ENCODE results near the gene TMPRSS12.

The TMPRSS12 gene

DNA sequence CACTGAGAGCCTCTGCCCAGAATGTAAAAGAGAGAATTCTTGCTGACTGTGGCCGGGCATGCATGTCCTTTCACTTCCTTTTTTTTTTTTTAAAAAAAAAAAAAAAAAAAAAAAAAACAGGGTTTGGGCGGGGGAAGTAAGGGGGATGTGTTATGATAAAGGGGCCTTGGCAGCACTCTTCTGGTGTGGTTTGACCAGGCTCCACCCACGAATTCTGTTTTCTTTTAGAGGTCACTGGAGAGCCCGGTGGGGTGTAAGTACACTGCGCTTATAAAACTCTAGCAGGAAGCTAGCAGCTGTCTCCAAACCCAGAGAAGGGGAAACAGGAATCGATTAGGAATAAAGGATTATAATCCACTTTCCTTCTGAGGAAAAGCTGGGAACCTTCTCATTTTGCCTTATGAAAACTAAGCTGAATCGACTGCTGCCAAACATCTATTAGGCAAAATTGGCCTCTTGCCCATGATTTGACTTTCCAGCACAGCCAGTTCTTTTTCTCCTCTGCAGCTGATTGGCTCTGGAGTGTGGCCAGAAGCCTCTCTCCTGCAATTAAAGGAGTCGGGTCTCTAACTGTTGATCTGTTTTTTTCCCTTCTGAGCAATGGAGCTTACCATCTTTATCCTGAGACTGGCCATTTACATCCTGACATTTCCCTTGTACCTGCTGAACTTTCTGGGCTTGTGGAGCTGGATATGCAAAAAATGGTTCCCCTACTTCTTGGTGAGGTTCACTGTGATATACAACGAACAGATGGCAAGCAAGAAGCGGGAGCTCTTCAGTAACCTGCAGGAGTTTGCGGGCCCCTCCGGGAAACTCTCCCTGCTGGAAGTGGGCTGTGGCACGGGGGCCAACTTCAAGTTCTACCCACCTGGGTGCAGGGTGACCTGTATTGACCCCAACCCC is 82.0 kb downstream of the TMPRSS12 start:
- TF ChIP-seq ZFX (IDR thresholded peaks at IDR 0.05; ENCODE audit: borderline replicate concordance), result no peak
- TF ChIP-seq, protein P1, sequence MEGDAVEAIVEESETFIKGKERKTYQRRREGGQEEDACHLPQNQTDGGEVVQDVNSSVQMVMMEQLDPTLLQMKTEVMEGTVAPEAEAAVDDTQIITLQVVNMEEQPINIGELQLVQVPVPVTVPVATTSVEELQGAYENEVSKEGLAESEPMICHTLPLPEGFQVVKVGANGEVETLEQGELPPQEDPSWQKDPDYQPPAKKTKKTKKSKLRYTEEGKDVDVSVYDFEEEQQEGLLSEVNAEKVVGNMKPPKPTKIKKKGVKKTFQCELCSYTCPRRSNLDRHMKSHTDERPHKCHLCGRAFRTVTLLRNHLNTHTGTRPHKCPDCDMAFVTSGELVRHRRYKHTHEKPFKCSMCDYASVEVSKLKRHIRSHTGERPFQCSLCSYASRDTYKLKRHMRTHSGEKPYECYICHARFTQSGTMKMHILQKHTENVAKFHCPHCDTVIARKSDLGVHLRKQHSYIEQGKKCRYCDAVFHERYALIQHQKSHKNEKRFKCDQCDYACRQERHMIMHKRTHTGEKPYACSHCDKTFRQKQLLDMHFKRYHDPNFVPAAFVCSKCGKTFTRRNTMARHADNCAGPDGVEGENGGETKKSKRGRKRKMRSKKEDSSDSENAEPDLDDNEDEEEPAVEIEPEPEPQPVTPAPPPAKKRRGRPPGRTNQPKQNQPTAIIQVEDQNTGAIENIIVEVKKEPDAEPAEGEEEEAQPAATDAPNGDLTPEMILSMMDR (IDR thresholded peaks at IDR 0.05), result no peak
- H3K27ac ChIP-seq, result peak overlapping the region; percentile 96

GRCh38 chr12:50925342-50925651 is 82.6 kb downstream of the TMPRSS12 start:
- peak overlapping the region; percentile 96 for H3K27ac ChIP-seq
- TF ChIP-seq, protein P1 (IDR thresholded peaks at IDR 0.05), result no peak
- no peak for TF ChIP-seq ZFX (IDR thresholded peaks at IDR 0.05; ENCODE audit: borderline replicate concordance)

- TF ChIP-seq, protein P1 (IDR thresholded peaks at IDR 0.05), result no peak
- no peak for TF ChIP-seq ZFX (IDR thresholded peaks at IDR 0.05; ENCODE audit: borderline replicate concordance)
- H3K27ac ChIP-seq, result peak overlapping the region; percentile 96
These were observed 83.2 kb downstream of the TMPRSS12 start for GRCh38 chr12:50925920-50926319.

GRCh38 chr12:50926415-50926814 is 83.7 kb downstream of the TMPRSS12 start:
- TF ChIP-seq, protein P1 (IDR thresholded peaks at IDR 0.05), result no peak
- TF ChIP-seq ZFX (IDR thresholded peaks at IDR 0.05; ENCODE audit: borderline replicate concordance), result no peak
- peak overlapping the region; percentile 96 for H3K27ac ChIP-seq

DNA sequence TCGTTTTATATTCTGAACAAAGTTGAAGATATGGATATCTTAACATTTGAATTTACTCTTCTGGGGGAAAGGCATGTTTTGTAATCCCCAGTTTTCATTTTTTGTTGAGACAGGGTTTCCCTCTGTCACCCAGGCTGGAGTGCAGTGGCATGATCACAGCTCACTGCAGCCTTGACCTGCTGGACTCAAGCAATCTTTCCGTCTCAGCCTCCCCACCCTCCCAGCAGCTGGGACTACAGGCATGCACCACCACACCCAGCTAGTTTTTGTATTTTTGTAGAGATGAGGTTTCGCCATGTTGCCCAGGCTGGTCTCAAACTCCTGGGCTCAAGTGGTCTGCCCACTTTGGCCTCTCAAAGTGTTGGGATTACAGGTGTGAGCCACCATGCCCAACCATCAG is 84.2 kb downstream of the TMPRSS12 start:
- peak overlapping the region; percentile 96; the same call in 1 of the 2 replicates for H3K27ac ChIP-seq

GRCh38 chr12:50927356-50927755 is 84.6 kb downstream of the TMPRSS12 start:
- TF ChIP-seq, protein P1 (IDR thresholded peaks at IDR 0.05), result no peak
- no peak for TF ChIP-seq ZFX (IDR thresholded peaks at IDR 0.05; ENCODE audit: borderline replicate concordance)
- peak overlapping the region; percentile 96; the same call in 1 of the 2 replicates for H3K27ac ChIP-seq

DNA sequence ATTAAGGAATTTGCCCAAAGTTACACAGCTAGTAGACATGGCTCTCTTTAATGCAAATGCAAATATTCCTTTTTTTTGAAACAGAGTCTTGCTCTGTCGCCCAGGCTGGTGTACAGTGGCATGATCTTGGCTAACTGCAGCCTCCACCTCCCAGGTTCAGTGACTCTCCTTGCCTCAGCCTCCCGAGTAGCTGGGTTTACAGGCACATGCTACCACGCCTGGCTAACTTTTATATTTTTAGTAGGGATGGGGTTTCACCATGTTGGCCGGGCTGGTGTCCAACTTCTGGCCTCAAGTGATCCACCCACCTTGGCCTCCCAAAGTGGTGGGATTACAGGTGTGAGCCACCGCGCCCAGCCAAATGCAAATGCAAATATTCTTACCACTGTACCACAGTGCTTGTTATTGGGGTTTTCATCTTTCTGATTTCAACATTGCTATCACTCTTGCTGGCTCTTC is 85.1 kb downstream of the TMPRSS12 start:
- TF ChIP-seq, protein P1 (IDR thresholded peaks at IDR 0.05), result no peak
- no peak for TF ChIP-seq ZFX (IDR thresholded peaks at IDR 0.05; ENCODE audit: borderline replicate concordance)

More for the DNA sequence above, 85.1 kb downstream of the TMPRSS12 start:
- H3K27ac ChIP-seq, result peak overlapping the region; percentile 96; the same call in 1 of the 2 replicates
